ENCODE results near the gene GAA.

The GAA gene

DNA sequence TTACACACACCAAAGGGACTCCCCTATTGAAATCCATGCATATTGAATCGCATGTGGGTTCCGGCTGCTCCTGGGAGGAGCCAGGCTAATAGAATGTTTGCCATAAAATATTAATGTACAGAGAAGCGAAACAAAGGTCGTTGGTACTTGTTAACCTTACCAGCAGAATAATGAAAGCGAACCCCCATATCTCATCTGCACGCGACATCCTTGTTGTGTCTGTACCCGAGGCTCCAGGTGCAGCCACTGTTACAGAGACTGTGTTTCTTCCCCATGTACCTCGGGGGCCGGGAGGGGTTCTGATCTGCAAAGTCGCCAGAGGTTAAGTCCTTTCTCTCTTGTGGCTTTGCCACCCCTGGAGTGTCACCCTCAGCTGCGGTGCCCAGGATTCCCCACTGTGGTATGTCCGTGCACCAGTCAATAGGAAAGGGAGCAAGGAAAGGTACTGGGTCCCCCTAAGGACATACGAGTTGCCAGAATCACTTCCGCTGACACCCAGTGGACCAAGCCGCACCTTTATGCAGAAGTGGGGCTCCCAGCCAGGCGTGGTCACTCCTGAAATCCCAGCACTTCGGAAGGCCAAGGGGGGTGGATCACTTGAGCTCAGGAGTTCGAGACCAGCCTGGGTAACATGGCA is 2.2 kb downstream of the GAA start:
- in situ Hi-C loops (cut with MboI; ENCODE audit: low pct_unique_long_range_greater_than_20kb, low sequenced_read_pairs, unreplicated experiment) = no loop called here
- TF ChIP-seq CTCF (IDR thresholded peaks at IDR 0.05; ENCODE audit: extremely low read depth, insufficient read depth, missing control alignments) = no peak

GRCh38 chr17:80104321-80104955 is 3.1 kb downstream of the GAA start:
- TF ChIP-seq CTCF (IDR thresholded peaks at IDR 0.05; ENCODE audit: extremely low read depth, insufficient read depth, missing control alignments) = no peak
- in situ Hi-C loops (cut with MboI; ENCODE audit: low pct_unique_long_range_greater_than_20kb, low sequenced_read_pairs, unreplicated experiment) = no loop called here
- DNase-seq (ENCODE audit: low spot score) = no peak

More for the DNA sequence above, 2.2 kb downstream of the GAA start:
- no peak for DNase-seq (ENCODE audit: low spot score)

DNA sequence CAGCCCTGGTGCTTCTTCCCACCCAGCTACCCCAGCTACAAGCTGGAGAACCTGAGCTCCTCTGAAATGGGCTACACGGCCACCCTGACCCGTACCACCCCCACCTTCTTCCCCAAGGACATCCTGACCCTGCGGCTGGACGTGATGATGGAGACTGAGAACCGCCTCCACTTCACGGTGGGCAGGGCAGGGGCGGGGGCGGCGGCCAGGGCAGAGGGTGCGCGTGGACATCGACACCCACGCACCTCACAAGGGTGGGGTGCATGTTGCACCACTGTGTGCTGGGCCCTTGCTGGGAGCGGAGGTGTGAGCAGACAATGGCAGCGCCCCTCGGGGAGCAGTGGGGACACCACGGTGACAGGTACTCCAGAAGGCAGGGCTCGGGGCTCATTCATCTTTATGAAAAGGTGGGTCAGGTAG is 3.6 kb downstream of the GAA start:
- no peak for TF ChIP-seq CTCF (IDR thresholded peaks at IDR 0.05; ENCODE audit: extremely low read depth, insufficient read depth, missing control alignments)
- in situ Hi-C loops (cut with MboI; ENCODE audit: low pct_unique_long_range_greater_than_20kb, low sequenced_read_pairs, unreplicated experiment) = no loop called here
- DNase-seq (ENCODE audit: low spot score) = no peak

DNA sequence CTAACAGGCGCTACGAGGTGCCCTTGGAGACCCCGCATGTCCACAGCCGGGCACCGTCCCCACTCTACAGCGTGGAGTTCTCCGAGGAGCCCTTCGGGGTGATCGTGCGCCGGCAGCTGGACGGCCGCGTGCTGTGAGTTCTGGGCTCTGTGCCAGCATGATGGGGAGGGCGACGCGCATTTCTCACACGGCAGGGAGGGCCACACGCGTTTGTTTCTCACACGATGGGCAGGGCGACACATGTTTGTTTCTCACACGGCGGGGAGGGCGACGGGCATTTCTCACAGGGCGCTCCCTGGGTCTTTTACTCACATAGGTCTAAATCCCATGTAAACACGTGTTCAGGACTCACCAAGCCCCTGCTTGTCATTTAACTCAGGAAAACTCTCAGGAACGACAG is 4.4 kb downstream of the GAA start:
- no peak for DNase-seq (ENCODE audit: low spot score)
- in situ Hi-C loops (cut with MboI; ENCODE audit: low pct_unique_long_range_greater_than_20kb, low sequenced_read_pairs, unreplicated experiment) = no loop called here
- TF ChIP-seq CTCF (IDR thresholded peaks at IDR 0.05; ENCODE audit: extremely low read depth, insufficient read depth, missing control alignments) = no peak

DNA sequence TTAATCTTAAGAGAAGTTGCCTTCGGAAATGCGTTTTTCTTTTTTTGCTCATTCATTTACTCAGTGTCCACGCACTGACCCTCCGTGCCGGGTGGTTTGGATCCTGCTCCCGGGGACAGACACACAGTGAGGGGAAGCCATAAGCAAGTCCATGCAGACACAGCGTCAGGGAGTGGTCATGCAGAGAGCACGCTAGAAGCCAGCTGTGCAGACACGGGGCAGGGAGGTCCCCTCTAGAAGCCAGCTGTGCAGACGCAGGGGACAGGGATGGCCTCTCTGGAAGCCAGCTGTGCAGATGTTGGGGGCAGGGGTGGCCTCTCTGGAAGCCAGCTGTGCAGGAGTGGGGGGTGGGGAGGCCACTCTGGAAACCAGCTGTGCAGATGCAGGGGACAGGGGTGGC is 4.8 kb downstream of the GAA start:
- no peak for TF ChIP-seq CTCF (IDR thresholded peaks at IDR 0.05; ENCODE audit: extremely low read depth, insufficient read depth, missing control alignments)
- no peak for DNase-seq (ENCODE audit: low spot score)
- in situ Hi-C loops (cut with MboI; ENCODE audit: low pct_unique_long_range_greater_than_20kb, low sequenced_read_pairs, unreplicated experiment) = no loop called here

- TF ChIP-seq CTCF (IDR thresholded peaks at IDR 0.05; ENCODE audit: extremely low read depth, insufficient read depth, missing control alignments) = no peak
- DNase-seq (ENCODE audit: low spot score) = no peak
- in situ Hi-C loops (cut with MboI; ENCODE audit: low pct_unique_long_range_greater_than_20kb, low sequenced_read_pairs, unreplicated experiment) = no loop called here
Measured at GRCh38 chr17:80106751-80107150, 5.4 kb downstream of the GAA start.
